ENCODE results near the gene CLPTM1L.

GRCh38 chr5:1330146-1330846 lies 14.6 kb downstream of the CLPTM1L start:
- TF ChIP-seq, protein P1, sequence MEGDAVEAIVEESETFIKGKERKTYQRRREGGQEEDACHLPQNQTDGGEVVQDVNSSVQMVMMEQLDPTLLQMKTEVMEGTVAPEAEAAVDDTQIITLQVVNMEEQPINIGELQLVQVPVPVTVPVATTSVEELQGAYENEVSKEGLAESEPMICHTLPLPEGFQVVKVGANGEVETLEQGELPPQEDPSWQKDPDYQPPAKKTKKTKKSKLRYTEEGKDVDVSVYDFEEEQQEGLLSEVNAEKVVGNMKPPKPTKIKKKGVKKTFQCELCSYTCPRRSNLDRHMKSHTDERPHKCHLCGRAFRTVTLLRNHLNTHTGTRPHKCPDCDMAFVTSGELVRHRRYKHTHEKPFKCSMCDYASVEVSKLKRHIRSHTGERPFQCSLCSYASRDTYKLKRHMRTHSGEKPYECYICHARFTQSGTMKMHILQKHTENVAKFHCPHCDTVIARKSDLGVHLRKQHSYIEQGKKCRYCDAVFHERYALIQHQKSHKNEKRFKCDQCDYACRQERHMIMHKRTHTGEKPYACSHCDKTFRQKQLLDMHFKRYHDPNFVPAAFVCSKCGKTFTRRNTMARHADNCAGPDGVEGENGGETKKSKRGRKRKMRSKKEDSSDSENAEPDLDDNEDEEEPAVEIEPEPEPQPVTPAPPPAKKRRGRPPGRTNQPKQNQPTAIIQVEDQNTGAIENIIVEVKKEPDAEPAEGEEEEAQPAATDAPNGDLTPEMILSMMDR (IDR thresholded peaks at IDR 0.05; ENCODE audit: insufficient read depth, low read depth, low read length) = no peak
- no peak for TF ChIP-seq EZH2 (IDR thresholded peaks at IDR 0.05; ENCODE audit: insufficient read depth, low read length)

Measured in astrocyte (in vitro differentiated cells and primary cell).